SU-DHL-6 (cell line): ENCODE results near the gene PPP6R3.

ENCODE experiments used
- CTCF ChIP-seq: fragments of 200-600 bp; sonication (generic); IDR thresholded peaks from one replicate; pipeline ENCODE4 v1.5.1; 2017; ENCODE audit warnings: antibody characterized with exemption, mild to moderate bottlenecking, low read length, moderate library complexity; ENCODE audit not compliant: insufficient read depth, poor library complexity, severe bottlenecking
- EZH2phosphoT487 ChIP-seq: fragments of 200-600 bp; sonication (generic), shearing (Covaris generic); conservative IDR thresholded peaks from 2 replicates; pipeline ENCODE4 v1.6.1; 2018; ENCODE audit warnings: mild to moderate bottlenecking, antibody characterized with exemption, low read length, moderate library complexity, mixed read lengths

DNA sequence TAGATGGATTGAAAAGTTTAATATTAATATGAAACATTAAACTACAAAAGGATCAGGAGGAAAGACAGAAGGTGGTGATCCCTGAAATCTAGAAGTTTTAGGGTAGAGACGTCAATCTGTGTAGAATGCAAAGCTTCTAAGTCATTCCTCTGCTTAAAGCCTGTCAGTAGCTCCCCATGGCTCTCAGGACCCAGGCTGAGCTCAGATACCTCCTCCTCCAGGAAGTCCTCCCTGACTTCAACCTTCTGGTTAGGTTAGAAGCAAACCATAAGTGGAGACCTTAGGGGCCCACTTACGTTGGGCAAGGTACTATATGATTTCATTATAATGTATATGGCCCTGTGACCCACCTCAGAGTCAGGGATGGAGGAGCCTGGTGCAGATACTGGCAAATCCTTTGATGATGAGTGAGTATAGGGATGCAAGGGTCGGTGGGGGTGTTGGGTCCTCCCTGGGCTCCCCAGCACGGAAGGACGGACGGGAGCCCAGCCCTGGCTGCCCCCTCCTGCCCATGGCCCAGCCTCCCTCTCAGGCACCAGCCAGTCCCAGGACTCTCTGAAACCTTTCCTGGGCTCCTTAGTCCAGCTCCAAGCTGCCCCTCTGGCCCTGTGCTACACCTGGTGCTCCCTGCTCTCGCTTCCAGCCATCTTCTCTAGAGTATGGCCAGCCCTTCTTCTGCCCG is 3.2 kb upstream of the PPP6R3 start:
- TF ChIP-seq CTCF: no peak
- no peak for TF ChIP-seq EZH2phosphoT487
